Measurements from ENCODE around the gene TTC7B. TPM values are rescaled to one million over a fixed set of nuclear protein-coding genes. Genes with fewer than 3 reads are reported as not detected.

TTC7B gene
- polyA plus RNA-seq, 1 donor (not counting 4 experiments of a cell fraction or from before 2014, with no cell fraction given), result 21.4 TPM

DNA sequence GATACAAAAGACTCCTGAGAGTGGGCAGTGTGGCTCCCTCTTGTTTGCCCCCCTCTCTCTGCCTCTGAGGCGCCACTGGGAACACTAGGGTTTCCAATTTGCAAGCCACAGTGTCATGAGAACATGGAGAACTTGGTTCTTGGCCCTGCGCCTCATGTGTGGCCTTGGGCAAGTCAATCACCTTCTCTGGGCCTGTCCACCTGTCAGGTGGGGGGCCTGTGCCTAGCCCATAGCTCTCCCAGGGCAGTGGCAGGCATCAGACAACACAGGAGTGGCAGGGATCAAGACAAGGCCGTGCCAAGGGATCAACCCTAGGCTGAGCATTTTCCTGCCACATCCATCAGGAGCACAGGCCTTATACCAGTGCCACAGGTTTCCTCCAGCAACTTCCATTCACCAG is 234.1 kb downstream of the TTC7B start:
- Histone ChIP-seq H3K9ac (ENCODE audit: control insufficient read depth, extremely low read depth, insufficient read depth, low read length) (no peak overlapping the region), H3K4me3 (ENCODE audit: control insufficient read depth in 2 of 3, extremely low read depth in 1 of 3, insufficient read depth in 2 of 3, low read depth in 1 of 3, low read length in 3 of 3) (no peak overlapping the region), H3K27me3 (ENCODE audit: control insufficient read depth, extremely low read depth, insufficient read depth, low read length) (no peaks in the 10 kb centered on the region), H3K27ac (ENCODE audit: control insufficient read depth, insufficient read depth, low read length) (no peak overlapping the region), H3K4me1 (ENCODE audit: control insufficient read depth, extremely low read depth, insufficient read depth, low read length) (no peaks in the 10 kb centered on the region), H3K4me2 (ENCODE audit: control insufficient read depth, extremely low read depth, insufficient read depth, low read depth, low read length) (no peak overlapping the region), H3K9me1 (ENCODE audit: control insufficient read depth, extremely low read depth, insufficient read depth, low read length) (no peaks in the 10 kb centered on the region), H4K20me1 (ENCODE audit: control insufficient read depth, extremely low read depth, insufficient read depth, low read length) (no peaks in the 10 kb centered on the region), H3K79me2 (ENCODE audit: control insufficient read depth, insufficient read depth, low read length) (no peaks in the 10 kb centered on the region), H2AFZ (ENCODE audit: control insufficient read depth, low read length) (no peak overlapping the region), H3K36me3 (ENCODE audit: control insufficient read depth in 2 of 2, extremely low read depth in 1 of 2, insufficient read depth in 2 of 2, low read length in 2 of 2) (peaks cover 0 to 16% of the 10 kb centered on the region in 2 experiments), H3K9me3 (ENCODE audit: control insufficient read depth, low read depth, low read length) (no peaks in the 10 kb centered on the region)
- DNase-seq (ENCODE audit: low read depth, low spot score) (no peak), FAIRE-seq (no peak)
- dilution Hi-C loops (cut with MboI; ENCODE audit: extremely low pct_ligation_motif_present, low sequenced_read_pairs), result no loop called here
- TF ChIP-seq, protein P1, sequence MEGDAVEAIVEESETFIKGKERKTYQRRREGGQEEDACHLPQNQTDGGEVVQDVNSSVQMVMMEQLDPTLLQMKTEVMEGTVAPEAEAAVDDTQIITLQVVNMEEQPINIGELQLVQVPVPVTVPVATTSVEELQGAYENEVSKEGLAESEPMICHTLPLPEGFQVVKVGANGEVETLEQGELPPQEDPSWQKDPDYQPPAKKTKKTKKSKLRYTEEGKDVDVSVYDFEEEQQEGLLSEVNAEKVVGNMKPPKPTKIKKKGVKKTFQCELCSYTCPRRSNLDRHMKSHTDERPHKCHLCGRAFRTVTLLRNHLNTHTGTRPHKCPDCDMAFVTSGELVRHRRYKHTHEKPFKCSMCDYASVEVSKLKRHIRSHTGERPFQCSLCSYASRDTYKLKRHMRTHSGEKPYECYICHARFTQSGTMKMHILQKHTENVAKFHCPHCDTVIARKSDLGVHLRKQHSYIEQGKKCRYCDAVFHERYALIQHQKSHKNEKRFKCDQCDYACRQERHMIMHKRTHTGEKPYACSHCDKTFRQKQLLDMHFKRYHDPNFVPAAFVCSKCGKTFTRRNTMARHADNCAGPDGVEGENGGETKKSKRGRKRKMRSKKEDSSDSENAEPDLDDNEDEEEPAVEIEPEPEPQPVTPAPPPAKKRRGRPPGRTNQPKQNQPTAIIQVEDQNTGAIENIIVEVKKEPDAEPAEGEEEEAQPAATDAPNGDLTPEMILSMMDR (optimal IDR thresholded peaks at IDR 0.05 in 1 of 3, IDR thresholded peaks at IDR 0.05 in 1 of 3, conservative IDR thresholded peaks at IDR 0.05 in 1 of 3; ENCODE audit: extremely low read depth in 1 of 3, insufficient read depth in 2 of 3, low read length in 3 of 3), result no peak
- TF ChIP-seq EZH2 (IDR thresholded peaks at IDR 0.05; ENCODE audit: low read length), result no peak

DNA sequence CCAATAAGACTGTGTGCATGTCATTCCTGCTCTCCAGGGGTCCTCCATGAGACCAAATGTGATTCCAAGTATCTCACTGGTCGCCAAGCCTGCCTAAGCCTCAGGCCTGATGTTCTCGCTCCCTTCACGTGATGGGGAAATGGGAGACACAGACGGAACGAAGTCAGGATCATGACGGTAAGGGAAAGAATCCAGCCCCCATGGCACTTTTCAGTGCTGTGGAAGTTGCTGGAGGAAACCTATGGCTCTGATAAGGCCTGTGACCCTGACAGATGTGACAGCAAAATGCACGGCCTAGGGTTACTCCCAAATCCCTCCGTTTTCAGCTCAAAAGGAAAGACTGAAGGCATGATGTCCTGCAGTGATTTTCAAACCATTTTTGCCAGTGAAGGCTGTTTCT is 234.5 kb downstream of the TTC7B start:
- H3K9ac ChIP-seq (ENCODE audit: control insufficient read depth, extremely low read depth, insufficient read depth, low read length), result no peak overlapping the region
- H3K27me3 ChIP-seq (ENCODE audit: control insufficient read depth, extremely low read depth, insufficient read depth, low read length), result no peaks in the 10 kb centered on the region
- H3K4me3 ChIP-seq (ENCODE audit: control insufficient read depth in 2 of 3, extremely low read depth in 1 of 3, insufficient read depth in 2 of 3, low read depth in 1 of 3, low read length in 3 of 3), result no peak overlapping the region
- no peaks in the 10 kb centered on the region for H4K20me1 ChIP-seq (ENCODE audit: control insufficient read depth, extremely low read depth, insufficient read depth, low read length)
- no peaks in the 10 kb centered on the region for H3K9me1 ChIP-seq (ENCODE audit: control insufficient read depth, extremely low read depth, insufficient read depth, low read length)
- H3K4me1 ChIP-seq (ENCODE audit: control insufficient read depth, extremely low read depth, insufficient read depth, low read length), result no peaks in the 10 kb centered on the region
- H3K36me3 ChIP-seq (ENCODE audit: control insufficient read depth in 2 of 2, extremely low read depth in 1 of 2, insufficient read depth in 2 of 2, low read length in 2 of 2), result peaks cover 0 to 15% of the 10 kb centered on the region in 2 experiments
- H2AFZ ChIP-seq (ENCODE audit: control insufficient read depth, low read length), result no peak overlapping the region
- H3K27ac ChIP-seq (ENCODE audit: control insufficient read depth, insufficient read depth, low read length), result no peak overlapping the region
- TF ChIP-seq, protein P1 (optimal IDR thresholded peaks at IDR 0.05 in 1 of 3, IDR thresholded peaks at IDR 0.05 in 1 of 3, conservative IDR thresholded peaks at IDR 0.05 in 1 of 3; ENCODE audit: extremely low read depth in 1 of 3, insufficient read depth in 2 of 3, low read length in 3 of 3), result no peak
- no peak for TF ChIP-seq EZH2 (IDR thresholded peaks at IDR 0.05; ENCODE audit: low read length)
- FAIRE-seq, result no peak
- H3K4me2 ChIP-seq (ENCODE audit: control insufficient read depth, extremely low read depth, insufficient read depth, low read depth, low read length), result no peak overlapping the region
- dilution Hi-C loops (cut with MboI; ENCODE audit: extremely low pct_ligation_motif_present, low sequenced_read_pairs), result no loop called here
- H3K9me3 ChIP-seq (ENCODE audit: control insufficient read depth, low read depth, low read length), result no peaks in the 10 kb centered on the region
- H3K79me2 ChIP-seq (ENCODE audit: control insufficient read depth, insufficient read depth, low read length), result no peaks in the 10 kb centered on the region
- no peak for DNase-seq (ENCODE audit: low read depth, low spot score)

All from keratinocyte (primary cell).